GM12892 (cell line): ENCODE measurements around the gene MBTD1. TPM values are rescaled to one million over a fixed set of nuclear protein-coding genes. Genes with fewer than 3 reads are reported as not detected.
"Not testable (repeated sequence)": the region's sequence is repeated elsewhere in the genome, so short reads cannot be mapped to it uniquely, and the experiment has no call there.

Experiments
- DNase-seq: peaks from one replicate; pipeline ENCODE4 v3.0.0; 2011; ENCODE audit not compliant: insufficient read length
- FAIRE-seq: peaks from 2 replicates; lab custom pipeline; 2011; peaks lifted over from hg19 to GRCh38; lab: Jason Lieb, UNC
- POLR2A ChIP-seq: IDR thresholded peaks from 2 replicates; pipeline ENCODE4 v1.6.1; 2011; ENCODE audit warnings: low read depth, low read length, control low read depth
- POLR2AphosphoS5 ChIP-seq: IDR thresholded peaks from 2 replicates; pipeline ENCODE4 v1.6.1; 2011; ENCODE audit warnings: low read depth, low read length, control low read depth
- TAF1 ChIP-seq: IDR thresholded peaks from 2 replicates; pipeline ENCODE4 v1.6.1; 2011; ENCODE audit warnings: low read depth, mild to moderate bottlenecking, control low read depth, low read length, borderline replicate concordance
- polyA plus RNA-seq: library from polyadenylated mRNA; unstranded; fragments of >200 nt; gene quantifications from one replicate; pipeline ENCODE4 v1.2.1, GENCODE V29; 2012; ENCODE audit warnings: missing spikeins, inconsistent platforms; ENCODE audit not compliant: missing spikeins

MBTD1 gene
- polyA plus RNA-seq, result 9.9 TPM

- DNase-seq (peak; percentile 95), FAIRE-seq (peak; percentile 97)
- TF ChIP-seq POLR2AphosphoS5 (no peak), POLR2A (no peak), TAF1 (no peak)
These were observed at the start of gene MBTD1 for GRCh38 chr17:51259564-51260236. Gene MBTD1, minus strand, starts transcription at chr17:51260049. Its CDS starts 34,888 bp downstream, at chr17:51225161.

- no peak for FAIRE-seq
- no peak for DNase-seq
- TF ChIP-seq TAF1, result no peak
- no peak for TF ChIP-seq POLR2A
- TF ChIP-seq POLR2AphosphoS5, result no peak
These were observed 45.3 kb upstream of the MBTD1 start for GRCh38 chr17:51305182-51305581.

GRCh38 chr17:51299859-51300258 is 40.0 kb upstream of the MBTD1 start:
- TF ChIP-seq TAF1 (no peak), POLR2AphosphoS5 (no peak), POLR2A (no peak)
- DNase-seq (no peak), FAIRE-seq (no peak)

- no peak for TF ChIP-seq POLR2AphosphoS5
- TF ChIP-seq POLR2A, result peak; percentile 27; the same call in 1 of the 2 replicates
- no peak for DNase-seq
- FAIRE-seq, result no peak
These were observed 38.9 kb upstream of the MBTD1 start for GRCh38 chr17:51298508-51299371.

- not testable (repeated sequence) for FAIRE-seq, DNase-seq
These were observed 34.5 kb upstream of the MBTD1 start for GRCh38 chr17:51294338-51294737.

GRCh38 chr17:51289696-51290111 is 29.9 kb upstream of the MBTD1 start:
- DNase-seq, result no peak
- no peak for FAIRE-seq
- TF ChIP-seq POLR2AphosphoS5 (no peak), TAF1 (no peak), POLR2A (no peak)

- FAIRE-seq (no peak), DNase-seq (no peak)
- TF ChIP-seq POLR2AphosphoS5, result no peak
- TF ChIP-seq TAF1, result no peak
- TF ChIP-seq POLR2A, result no peak
These were observed 27.6 kb upstream of the MBTD1 start for GRCh38 chr17:51287412-51287811.

- no peak for DNase-seq
- no peak for FAIRE-seq
- TF ChIP-seq POLR2A (no peak), POLR2AphosphoS5 (no peak), TAF1 (no peak)
These were observed 19.3 kb upstream of the MBTD1 start for GRCh38 chr17:51279183-51279582.

GRCh38 chr17:51275381-51275780 is 15.5 kb upstream of the MBTD1 start:
- DNase-seq (no peak), FAIRE-seq (no peak)
- TF ChIP-seq POLR2AphosphoS5 (no peak), TAF1 (no peak), POLR2A (no peak)

- no peak for TF ChIP-seq POLR2A
- TF ChIP-seq TAF1, result no peak
- TF ChIP-seq POLR2AphosphoS5, result no peak
These were observed 13.0 kb upstream of the MBTD1 start for GRCh38 chr17:51272812-51273211.

GRCh38 chr17:51270636-51271035 is 10.8 kb upstream of the MBTD1 start:
- DNase-seq, result no peak
- FAIRE-seq, result no peak
- TF ChIP-seq POLR2AphosphoS5 (no peak), TAF1 (no peak), POLR2A (no peak)

More at GRCh38 chr17:51272812-51273211, 13.0 kb upstream of the MBTD1 start:
- DNase-seq, result no peak
- no peak for FAIRE-seq

GRCh38 chr17:51269991-51270390 is 10.1 kb upstream of the MBTD1 start:
- FAIRE-seq, result no peak
- no peak for DNase-seq
- TF ChIP-seq POLR2AphosphoS5 (no peak), POLR2A (no peak), TAF1 (no peak)

- FAIRE-seq, DNase-seq: not testable (repeated sequence)
These were observed 4.6 kb upstream of the MBTD1 start for GRCh38 chr17:51264466-51264865.
